ENCODE data around the gene KRT17. TPM values are rescaled to one million over a fixed set of nuclear protein-coding genes. Genes with fewer than 3 reads are reported as not detected.

KRT17 gene
- total and polyA plus RNA-seq, 2 of the 4 experiments (the other 2 are of a cell fraction): 2.5 to 4.6 TPM

DNA sequence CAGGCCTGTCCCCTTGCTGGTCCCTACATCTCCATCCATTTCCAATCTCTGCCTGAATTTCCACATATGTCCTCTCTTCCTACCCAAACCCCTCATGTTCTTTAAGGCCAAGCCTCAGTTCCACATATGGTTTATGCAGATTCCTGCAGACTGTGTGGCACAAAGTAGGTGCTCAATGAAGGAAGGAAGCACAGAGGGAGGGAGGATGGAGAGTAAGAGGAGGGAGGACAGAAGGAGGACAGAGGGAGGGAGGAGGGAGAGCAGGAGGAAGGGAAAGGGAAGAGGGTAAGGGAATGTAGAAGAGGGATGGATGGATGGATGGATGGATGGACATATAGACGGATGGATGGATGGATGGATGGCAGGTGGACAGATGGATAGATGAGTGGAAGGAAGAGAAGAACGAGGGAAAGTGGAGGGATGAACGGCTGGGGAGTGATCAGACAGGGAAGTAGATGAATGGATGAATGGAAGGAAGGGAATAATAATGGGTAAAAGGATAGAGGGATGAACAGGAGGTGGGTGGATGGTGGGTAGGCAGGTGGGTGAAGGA lies 29.9 kb downstream of the KRT17 start:
- H2BK5ac ChIP-seq (ENCODE audit: low read depth, low read length, poor library complexity, severe bottlenecking): no peak overlapping the region
- H2BK20ac ChIP-seq (ENCODE audit: low read depth, low read length): no peak overlapping the region
- dilution Hi-C loops (cut with HindIII; ENCODE audit: low sequenced_read_pairs, unreplicated experiment): no loop called here
- no peak overlapping the region for H2AFZ ChIP-seq (replicated peaks; ENCODE audit: low read length, poor library complexity)
- no peak overlapping the region for H3K4me3 ChIP-seq (ENCODE audit: insufficient read depth, low read depth, low read length)
- no peak overlapping the region for H3K27ac ChIP-seq (ENCODE audit: insufficient read depth, low read length)
- ChIA-PET POLR2A (ENCODE audit: unreplicated experiment) (no interaction called here), CTCF (no interaction called here)
- H2BK120ac ChIP-seq (ENCODE audit: low read depth, low read length): no peak overlapping the region
- ATAC-seq (ENCODE audit: low read depth) (no peak), DNase-seq (no peak)
- no peak overlapping the region for H2AK5ac ChIP-seq (ENCODE audit: low read depth, low read length)
- H3K18ac ChIP-seq (ENCODE audit: low read depth, low read length): no peak overlapping the region
- no peak overlapping the region for H2AK9ac ChIP-seq (replicated peaks; ENCODE audit: low read depth, low read length, poor library complexity)
- H3K56ac ChIP-seq (ENCODE audit: extremely low read depth, insufficient read depth, low read length): no peak overlapping the region
- no peak overlapping the region for H3K9ac ChIP-seq (ENCODE audit: low read depth, low read length)
- no peaks in the 10 kb centered on the region for H3K4me1 ChIP-seq (ENCODE audit: control insufficient read depth, insufficient read depth, low read length)
- no peak overlapping the region for H4K91ac ChIP-seq (ENCODE audit: insufficient read depth, low read depth, low read length)
- H3K79me1 ChIP-seq (ENCODE audit: low read depth in 1 of 2, low read length in 2 of 2): no peaks in the 10 kb centered on the region
- no peaks in the 10 kb centered on the region for H4K20me1 ChIP-seq (ENCODE audit: insufficient read depth, low read length)
- no peak overlapping the region for H3K4me2 ChIP-seq (ENCODE audit: low read depth, low read length)
- H4K8ac ChIP-seq (ENCODE audit: low read depth in 2 of 2, low read length in 2 of 2): no peak overlapping the region
- no peak overlapping the region for H3K23ac ChIP-seq (ENCODE audit: low read depth, low read length)
- H3K9me1 ChIP-seq (ENCODE audit: insufficient read depth, low read length): no peaks in the 10 kb centered on the region; the same call in 1 of the 2 replicates
- WGBS, 2 experiments (ENCODE audit: extremely low coverage in 2 of 2, insufficient read length in 1 of 2): 18% methylated on average over 3 of the region's 3 CpGs; no CpG with 5 or more reads in 1 of the 2 experiments
- intact Hi-C loops (cut with micrococcal nuclease): no loop called here
- H2BK15ac ChIP-seq (ENCODE audit: low read depth, low read length): no peak overlapping the region
- H3K14ac ChIP-seq (replicated peaks; ENCODE audit: low read depth, low read length): no peak overlapping the region
- BruUV-seq (replicated peaks): no TSS peak
- TF ChIP-seq, protein P1, sequence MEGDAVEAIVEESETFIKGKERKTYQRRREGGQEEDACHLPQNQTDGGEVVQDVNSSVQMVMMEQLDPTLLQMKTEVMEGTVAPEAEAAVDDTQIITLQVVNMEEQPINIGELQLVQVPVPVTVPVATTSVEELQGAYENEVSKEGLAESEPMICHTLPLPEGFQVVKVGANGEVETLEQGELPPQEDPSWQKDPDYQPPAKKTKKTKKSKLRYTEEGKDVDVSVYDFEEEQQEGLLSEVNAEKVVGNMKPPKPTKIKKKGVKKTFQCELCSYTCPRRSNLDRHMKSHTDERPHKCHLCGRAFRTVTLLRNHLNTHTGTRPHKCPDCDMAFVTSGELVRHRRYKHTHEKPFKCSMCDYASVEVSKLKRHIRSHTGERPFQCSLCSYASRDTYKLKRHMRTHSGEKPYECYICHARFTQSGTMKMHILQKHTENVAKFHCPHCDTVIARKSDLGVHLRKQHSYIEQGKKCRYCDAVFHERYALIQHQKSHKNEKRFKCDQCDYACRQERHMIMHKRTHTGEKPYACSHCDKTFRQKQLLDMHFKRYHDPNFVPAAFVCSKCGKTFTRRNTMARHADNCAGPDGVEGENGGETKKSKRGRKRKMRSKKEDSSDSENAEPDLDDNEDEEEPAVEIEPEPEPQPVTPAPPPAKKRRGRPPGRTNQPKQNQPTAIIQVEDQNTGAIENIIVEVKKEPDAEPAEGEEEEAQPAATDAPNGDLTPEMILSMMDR (conservative IDR thresholded peaks at IDR 0.05; ENCODE audit: low read depth, low read length): no peak
- TF ChIP-seq CEBPB (IDR thresholded peaks at IDR 0.05; ENCODE audit: low read depth, low read length): no peak
- H4K5ac ChIP-seq (ENCODE audit: low read depth, low read length): no peak overlapping the region
- H3K36me3 ChIP-seq (ENCODE audit: control insufficient read depth, insufficient read depth, low read length): no peaks in the 10 kb centered on the region
- peaks cover 65% of the 10 kb centered on the region for H3K27me3 ChIP-seq (ENCODE audit: control insufficient read depth, insufficient read depth, low read length)
- in situ Hi-C loops (cut with MboI; ENCODE audit: low sequenced_read_pairs): no loop called here
- no peak overlapping the region for H3K4ac ChIP-seq (ENCODE audit: low read depth, low read length)
- no peaks in the 10 kb centered on the region for H3K9me3 ChIP-seq (ENCODE audit: control insufficient read depth, insufficient read depth, low read length)

All from IMR-90 (cell line).